Measurements from ENCODE around the gene TAF11L7. TPM values are rescaled to one million over a fixed set of nuclear protein-coding genes. Genes with fewer than 3 reads are reported as not detected.
"Not testable (repeated sequence)": the region's sequence is repeated elsewhere in the genome, so short reads cannot be mapped to it uniquely, and the experiment has no call there.

Gene TAF11L7
- total RNA-seq: not detected
- long read RNA-seq: 0 reads

DNA sequence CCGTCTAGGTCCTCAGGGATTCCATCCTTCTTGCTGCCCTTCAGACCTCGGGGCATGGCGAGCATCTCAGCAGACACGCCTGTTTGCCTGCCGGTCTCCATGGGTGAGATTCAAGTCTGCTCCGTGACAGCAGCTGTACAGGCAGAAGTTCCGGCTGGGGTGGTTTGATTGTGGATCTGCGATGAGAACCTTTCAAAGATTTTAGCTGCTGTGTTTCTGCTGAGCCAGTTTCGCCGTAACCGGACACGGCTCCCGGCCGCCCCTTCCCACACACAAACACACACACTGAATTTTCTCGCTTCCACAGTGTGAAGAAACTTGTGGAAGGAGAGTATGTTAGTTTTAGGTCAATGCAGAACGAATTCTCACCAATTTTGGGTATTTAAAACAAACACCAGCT lies at the start of gene TAF11L7:
TAF11L7 (minus strand) TSS at position 101 of the 400 bp plus-strand sequence.
- not testable (repeated sequence) for DNase-seq (ENCODE audit: low spot score)

- DNase-seq (ENCODE audit: low spot score): no peak
Measured at GRCh38 chr5:17634160-17634559, 48.6 kb upstream of the TAF11L7 start, which contains the start of gene TAF11L14. Gene TAF11L14, plus strand, starts transcription at chr5:17634460.

GRCh38 chr5:17631788-17632187 lies 46.2 kb upstream of the TAF11L7 start, which contains the start of gene TAF11L13:
Gene TAF11L13, plus strand, starts transcription at chr5:17632088.
- not testable (repeated sequence) for DNase-seq (ENCODE audit: low spot score)

DNA sequence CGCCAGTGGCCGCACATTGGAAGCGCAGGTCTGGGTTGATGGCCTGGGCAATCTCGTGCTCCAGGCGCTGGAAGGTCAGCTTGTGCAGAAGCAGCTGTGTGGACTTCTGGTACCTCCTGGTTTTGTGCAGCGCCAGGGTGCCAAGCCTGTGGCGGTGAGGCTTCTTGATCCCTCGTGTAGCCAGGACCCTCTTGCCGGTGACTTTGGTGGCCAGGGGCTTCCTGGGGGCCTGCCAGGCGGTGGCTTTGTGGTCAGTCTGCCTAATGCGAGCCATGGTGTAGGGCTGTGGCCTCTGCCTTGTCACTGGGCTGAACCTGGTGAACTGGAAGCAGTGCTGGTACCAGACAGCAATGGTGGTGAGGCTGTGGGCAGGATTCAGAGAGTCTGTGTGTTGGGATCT lies 40.1 kb upstream of the TAF11L7 start:
- DNase-seq (ENCODE audit: low spot score): no peak

DNA sequence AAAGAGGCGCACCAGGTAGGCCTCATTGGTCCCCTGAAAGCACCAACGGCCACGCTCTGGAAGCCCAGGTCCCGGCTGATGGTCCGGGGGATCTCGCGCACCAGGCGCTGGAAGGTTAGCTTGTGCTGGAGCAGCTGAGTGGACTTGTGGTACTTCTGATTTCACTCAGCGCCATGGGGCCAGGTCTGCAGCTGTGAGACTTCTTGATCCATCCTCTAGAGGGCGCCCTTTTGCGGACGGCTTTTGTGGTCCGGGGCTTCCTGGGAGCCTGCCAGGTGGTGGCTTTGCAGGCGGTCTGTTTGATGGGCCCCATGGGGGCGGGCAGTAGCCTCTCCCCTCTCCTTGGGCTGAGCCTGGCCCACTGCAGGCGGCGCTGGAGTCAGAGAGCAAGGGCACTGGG lies 35.1 kb upstream of the TAF11L7 start:
- no peak for DNase-seq (ENCODE audit: low spot score)

- DNase-seq (ENCODE audit: low spot score): no peak
Measured at GRCh38 chr5:17619354-17619753, 33.8 kb upstream of the TAF11L7 start.

DNA sequence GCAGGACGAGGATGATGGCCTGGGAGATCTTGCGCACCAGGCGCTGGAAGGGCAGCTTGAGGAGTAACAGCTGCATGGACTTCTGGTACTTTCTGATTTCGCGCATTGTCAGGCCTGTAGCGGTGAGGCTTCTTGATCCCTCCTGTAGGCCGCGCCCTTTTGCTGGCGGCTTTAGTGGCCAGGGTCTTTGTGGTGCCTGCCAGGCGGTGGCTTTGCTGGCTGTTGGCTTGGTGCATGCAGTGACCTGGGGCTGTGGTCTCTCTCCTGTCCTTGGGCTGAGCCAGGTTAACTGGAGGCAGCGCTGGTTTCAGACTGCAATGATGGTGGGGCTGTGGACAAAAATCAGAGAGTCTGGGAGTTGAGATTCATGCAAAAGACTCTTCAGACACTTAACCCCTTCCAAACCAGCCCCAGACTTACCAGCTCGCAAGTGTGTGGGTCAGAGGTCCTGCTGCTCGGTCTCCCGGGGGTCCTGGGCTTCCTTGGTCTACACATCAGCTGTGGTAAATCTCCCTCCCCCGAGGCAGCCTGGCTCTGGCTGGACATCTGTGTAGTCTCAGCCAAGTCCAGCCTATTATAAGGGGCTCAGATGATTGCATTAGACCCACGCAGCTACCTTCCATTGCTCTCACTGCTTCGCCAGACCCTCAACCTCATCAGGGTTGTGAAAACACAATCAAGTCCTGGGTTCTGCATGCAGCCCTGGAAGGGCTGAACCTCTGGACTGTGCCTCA lies 29.5 kb upstream of the TAF11L7 start:
- no peak for DNase-seq (ENCODE audit: low spot score)

GRCh38 chr5:17610092-17610491 lies 24.5 kb upstream of the TAF11L7 start, which contains the start of gene TAF11L12:
Gene TAF11L12, plus strand, starts transcription at chr5:17610392.
- not testable (repeated sequence) for DNase-seq (ENCODE audit: low spot score)

DNA sequence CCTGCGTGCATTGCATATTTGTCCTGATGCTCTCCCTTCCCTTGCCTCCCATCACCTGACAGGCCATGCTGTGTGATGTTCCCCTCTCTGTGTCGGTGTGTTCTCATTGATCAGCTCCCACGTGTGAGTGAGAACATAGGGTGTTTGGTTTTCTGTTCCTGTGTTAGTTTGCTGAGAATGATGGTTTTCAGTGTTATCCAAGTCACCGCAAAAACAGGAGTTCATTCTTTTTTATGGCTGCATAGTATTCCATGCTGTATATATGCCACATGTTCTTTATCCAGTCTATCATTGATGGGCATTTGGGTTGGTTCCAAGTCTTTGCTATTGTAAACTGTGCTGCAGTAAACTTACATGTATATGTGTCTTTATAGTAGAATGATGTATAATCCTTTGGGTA lies 21.9 kb upstream of the TAF11L7 start:
- DNase-seq (ENCODE audit: low spot score): not testable (repeated sequence)

GRCh38 chr5:17604951-17605350 lies 19.4 kb upstream of the TAF11L7 start:
- DNase-seq (ENCODE audit: low spot score): no peak

DNA sequence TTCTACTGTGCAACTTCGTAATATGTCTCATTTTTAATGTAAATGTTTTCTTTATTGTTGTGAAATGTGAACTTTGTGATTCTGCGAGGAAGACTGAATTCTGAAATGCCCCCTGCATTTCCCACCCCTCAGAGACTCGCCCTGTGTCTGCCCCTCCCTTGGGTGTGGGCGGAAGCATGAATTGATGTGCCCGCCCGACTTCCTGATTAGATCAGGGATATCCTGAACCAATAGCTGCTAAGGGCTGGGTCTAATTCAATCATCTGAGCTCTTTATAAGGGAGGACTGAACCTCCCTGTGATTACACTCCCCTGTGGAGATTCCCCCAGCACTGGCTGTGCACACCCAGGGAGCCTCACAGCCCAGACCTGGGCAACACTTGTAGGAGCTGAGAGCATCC lies 18.3 kb upstream of the TAF11L7 start, which contains the start of gene TAF11L11:
TAF11L11 (plus strand) TSS at position 304 of the 400 bp plus-strand sequence.
- not testable (repeated sequence) for DNase-seq (ENCODE audit: low spot score)

DNA sequence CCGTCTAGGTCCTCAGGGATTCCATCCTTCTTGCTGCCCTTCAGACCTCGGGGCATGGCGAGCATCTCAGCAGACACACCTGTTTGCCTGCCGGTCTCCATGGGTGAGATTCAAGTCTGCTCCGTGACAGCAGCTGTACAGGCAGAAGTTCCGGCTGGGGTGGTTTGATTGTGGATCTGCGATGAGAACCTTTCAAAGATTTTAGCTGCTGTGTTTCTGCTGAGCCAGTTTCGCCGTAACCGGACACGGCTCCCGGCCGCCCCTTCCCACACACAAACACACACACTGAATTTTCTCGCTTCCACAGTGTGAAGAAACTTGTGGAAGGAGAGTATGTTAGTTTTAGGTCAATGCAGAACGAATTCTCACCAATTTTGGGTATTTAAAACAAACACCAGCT lies 12.2 kb upstream of the TAF11L7 start, which contains the start of gene TAF11L10:
TAF11L10 (minus strand) TSS at position 101 of the 400 bp plus-strand sequence.
- not testable (repeated sequence) for DNase-seq (ENCODE audit: low spot score)

DNA sequence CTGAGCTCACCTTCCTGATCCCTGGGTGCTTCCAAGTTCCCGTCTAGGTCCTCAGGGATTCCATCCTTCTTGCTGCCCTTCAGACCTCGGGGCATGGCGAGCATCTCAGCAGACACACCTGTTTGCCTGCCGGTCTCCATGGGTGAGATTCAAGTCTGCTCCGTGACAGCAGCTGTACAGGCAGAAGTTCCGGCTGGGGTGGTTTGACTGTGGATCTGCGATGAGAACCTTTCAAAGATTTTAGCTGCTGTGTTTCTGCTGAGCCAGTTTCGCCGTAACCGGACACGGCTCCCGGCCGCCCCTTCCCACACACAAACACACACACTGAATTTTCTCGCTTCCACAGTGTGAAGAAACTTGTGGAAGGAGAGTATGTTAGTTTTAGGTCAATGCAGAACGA lies 8.7 kb upstream of the TAF11L7 start, which contains the start of gene TAF11L9:
TAF11L9 (minus strand) TSS at position 140 of the 400 bp plus-strand sequence.
- not testable (repeated sequence) for DNase-seq (ENCODE audit: low spot score)

DNA sequence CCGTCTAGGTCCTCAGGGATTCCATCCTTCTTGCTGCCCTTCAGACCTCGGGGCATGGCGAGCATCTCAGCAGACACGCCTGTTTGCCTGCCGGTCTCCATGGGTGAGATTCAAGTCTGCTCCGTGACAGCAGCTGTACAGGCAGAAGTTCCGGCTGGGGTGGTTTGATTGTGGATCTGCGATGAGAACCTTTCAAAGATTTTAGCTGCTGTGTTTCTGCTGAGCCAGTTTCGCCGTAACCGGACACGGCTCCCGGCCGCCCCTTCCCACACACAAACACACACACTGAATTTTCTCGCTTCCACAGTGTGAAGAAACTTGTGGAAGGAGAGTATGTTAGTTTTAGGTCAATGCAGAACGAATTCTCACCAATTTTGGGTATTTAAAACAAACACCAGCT lies 5.3 kb upstream of the TAF11L7 start, which contains the start of gene TAF11L8:
TAF11L8 (minus strand) TSS at position 101 of the 400 bp plus-strand sequence.
- DNase-seq (ENCODE audit: low spot score): not testable (repeated sequence)

Other genes with a start within 250 kb of the TAF11L7 start
- not detected for gene TAF11L2, start 87.5 kb downstream of the TAF11L7 start, total RNA-seq
- gene TAF11L3, start 67.4 kb downstream of the TAF11L7 start, total RNA-seq: not detected
- gene TAF11L4, start 64.0 kb downstream of the TAF11L7 start, total RNA-seq: not detected
- not detected for gene TAF11L5, start 60.5 kb downstream of the TAF11L7 start, total RNA-seq
- gene TAF11L6, start 57.1 kb downstream of the TAF11L7 start, total RNA-seq: not detected
- not detected for gene TAF11L8, start 5.2 kb upstream of the TAF11L7 start, total RNA-seq
- gene TAF11L9, start 8.6 kb upstream of the TAF11L7 start, total RNA-seq: not detected
- not detected for gene TAF11L10, start 12.1 kb upstream of the TAF11L7 start, total RNA-seq
- not detected for gene TAF11L11, start 18.4 kb upstream of the TAF11L7 start, total RNA-seq
- not detected for gene TAF11L12, start 24.6 kb upstream of the TAF11L7 start, total RNA-seq
- gene TAF11L13, start 46.3 kb upstream of the TAF11L7 start, total RNA-seq: not detected
- gene TAF11L14, start 48.7 kb upstream of the TAF11L7 start, total RNA-seq: not detected